HG03039 (cell line): Measurements from ENCODE around the gene PPM1G.

Experiments
- ATAC-seq: cut with Tn5 transposase; IDR thresholded peaks from one replicate; pipeline ENCODE4 v1.9.1; 2021; ENCODE audit warnings: mild to moderate bottlenecking, moderate library complexity; ENCODE audit not compliant: unreplicated experiment

Gene PPM1G

DNA sequence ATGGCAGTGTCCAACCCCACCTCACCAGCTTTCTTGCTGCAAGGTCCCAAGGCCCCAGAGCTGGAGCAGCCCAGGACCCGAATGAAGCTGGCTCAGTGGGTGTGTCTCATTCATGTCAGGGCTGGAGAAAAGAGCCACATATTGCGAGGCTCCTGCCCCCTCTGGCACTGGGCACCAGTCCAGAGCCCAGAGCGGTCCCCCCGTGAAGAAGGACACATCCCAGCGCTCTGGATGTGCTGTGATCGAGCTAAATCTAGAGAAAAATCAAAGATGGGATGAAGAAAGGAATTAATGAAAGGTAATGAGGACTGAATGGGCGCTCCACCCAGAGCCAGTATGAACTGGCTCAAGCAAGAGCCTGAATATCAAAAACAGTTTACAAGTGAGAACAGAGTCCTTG lies 73.2 kb downstream of the PPM1G start:
- no peak for ATAC-seq

DNA sequence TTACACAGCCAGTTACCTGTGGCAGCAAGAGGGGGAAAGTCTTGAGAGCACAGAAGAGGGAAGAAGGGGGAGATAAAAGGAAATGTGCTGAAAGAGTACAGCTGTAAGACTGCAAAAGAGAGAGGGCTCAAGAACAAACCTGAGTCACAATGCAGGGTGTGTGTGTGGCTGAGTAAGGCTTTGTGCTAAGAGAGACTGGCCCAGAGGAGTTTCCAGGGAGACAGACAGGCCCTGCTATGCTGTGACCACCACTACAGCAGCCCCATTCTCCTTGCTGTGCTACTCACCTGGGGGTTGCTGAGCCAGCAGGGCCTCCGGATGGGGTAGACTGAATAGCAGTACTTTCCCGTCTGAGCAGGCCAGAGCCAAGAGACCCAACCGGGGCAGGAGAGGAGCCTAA lies 74.1 kb downstream of the PPM1G start:
- no peak for ATAC-seq
